Stimulated activated CD4-positive, alpha-beta T cell treated with anti-CD3 and anti-CD28 coated beads, Interleukin-2, amount 100 ng/mL, for 4 hours (primary cell): Measurements from ENCODE around the gene SLC4A1AP.

Experiments
- DNase-seq: peaks from one replicate; pipeline ENCODE4 v3.0.0-alpha.2; 2020; ENCODE audit warnings: low read depth

Gene SLC4A1AP

GRCh38 chr2:27703638-27704341 lies 40.1 kb downstream of the SLC4A1AP start:
- peak; percentile 81 for DNase-seq

- no peak for DNase-seq
These were observed 40.7 kb downstream of the SLC4A1AP start for GRCh38 chr2:27704342-27704876.

GRCh38 chr2:27705851-27706622 lies 42.3 kb downstream of the SLC4A1AP start:
- DNase-seq, result no peak

- DNase-seq, result no peak
These were observed 44.0 kb downstream of the SLC4A1AP start for GRCh38 chr2:27707462-27708256.

- DNase-seq, result no peak
These were observed 44.6 kb downstream of the SLC4A1AP start for GRCh38 chr2:27708257-27708654.

- no peak for DNase-seq
These were observed 45.0 kb downstream of the SLC4A1AP start for GRCh38 chr2:27708666-27709065.

- no peak for DNase-seq
These were observed 45.6 kb downstream of the SLC4A1AP start for GRCh38 chr2:27709326-27709725.

GRCh38 chr2:27709960-27710575 lies 46.4 kb downstream of the SLC4A1AP start:
- DNase-seq, result no peak

GRCh38 chr2:27710640-27711430 lies 47.1 kb downstream of the SLC4A1AP start:
- no peak for DNase-seq

- DNase-seq, result no peak
These were observed 48.1 kb downstream of the SLC4A1AP start for GRCh38 chr2:27711804-27712203.

- no peak for DNase-seq
These were observed 48.8 kb downstream of the SLC4A1AP start for GRCh38 chr2:27712522-27712921.

- no peak for DNase-seq
These were observed 49.5 kb downstream of the SLC4A1AP start for GRCh38 chr2:27713201-27713600.

- no peak for DNase-seq
These were observed 50.4 kb downstream of the SLC4A1AP start for GRCh38 chr2:27714053-27714452.

- DNase-seq, result no peak
These were observed 51.2 kb downstream of the SLC4A1AP start for GRCh38 chr2:27714851-27715291.

GRCh38 chr2:27715318-27716210 lies 51.9 kb downstream of the SLC4A1AP start:
- DNase-seq, result peak; percentile 18

GRCh38 chr2:27716301-27717069 lies 52.8 kb downstream of the SLC4A1AP start:
- no peak for DNase-seq

- DNase-seq, result no peak
These were observed 53.5 kb downstream of the SLC4A1AP start for GRCh38 chr2:27717070-27717795.

GRCh38 chr2:27720004-27720551 lies 56.4 kb downstream of the SLC4A1AP start:
- DNase-seq, result peak; percentile 51
